D721Med (cell line): ENCODE measurements around the gene TMEM128.
"Not testable (repeated sequence)": the region's sequence is repeated elsewhere in the genome, so short reads cannot be mapped to it uniquely, and the experiment has no call there.

Source experiments
- DNase-seq: peaks from one replicate; pipeline ENCODE4 v3.0.0; 2011; ENCODE audit warnings: low spot score; ENCODE audit not compliant: insufficient read length
- FAIRE-seq: peaks from 2 replicates; lab custom pipeline; 2011; peaks lifted over from hg19 to GRCh38; lab: Jason Lieb, UNC
- CTCF ChIP-seq: IDR thresholded peaks from 2 replicates; pipeline ENCODE4 v1.5.1; 2012; ENCODE audit warnings: mild to moderate bottlenecking, control low read depth; ENCODE audit not compliant: insufficient read depth; ENCODE audit errors: missing control alignments

TMEM128 gene

GRCh38 chr4:4206204-4206603, 41.8 kb downstream of the TMEM128 start:
- no peak for FAIRE-seq
- no peak for DNase-seq
- no peak for TF ChIP-seq CTCF

GRCh38 chr4:4204401-4204745, 43.6 kb downstream of the TMEM128 start:
- no peak for DNase-seq

GRCh38 chr4:4203688-4204400, 44.2 kb downstream of the TMEM128 start:
- no peak for TF ChIP-seq CTCF
- no peak for DNase-seq
- FAIRE-seq, result no peak

More at GRCh38 chr4:4204401-4204745, 43.6 kb downstream of the TMEM128 start:
- TF ChIP-seq CTCF, result no peak
- FAIRE-seq, result no peak

GRCh38 chr4:4202510-4202909, 45.5 kb downstream of the TMEM128 start:
- no peak for FAIRE-seq
- DNase-seq, result no peak
- no peak for TF ChIP-seq CTCF

- no peak for TF ChIP-seq CTCF
- DNase-seq, result no peak
- no peak for FAIRE-seq
Measured at GRCh38 chr4:4200624-4201023, 47.4 kb downstream of the TMEM128 start.

- TF ChIP-seq CTCF, result no peak
- no peak for DNase-seq
- FAIRE-seq, result no peak
Measured at GRCh38 chr4:4195354-4195753, 52.7 kb downstream of the TMEM128 start.

- DNase-seq, result not testable (repeated sequence)
Measured at GRCh38 chr4:4188557-4188956, 59.5 kb downstream of the TMEM128 start.

More at GRCh38 chr4:4188557-4188956, 59.5 kb downstream of the TMEM128 start:
- not testable (repeated sequence) for FAIRE-seq
